Midbrain (tissue), 1 donor: ENCODE data around the gene UBE2F.
"Not testable (repeated sequence)": the region's sequence is repeated elsewhere in the genome, so short reads cannot be mapped to it uniquely, and the experiment has no call there.

Experiments used
- DNase-seq: peaks from one replicate; lab custom pipeline; 2025; lab: John Stamatoyannopoulos, UW

Gene UBE2F

GRCh38 chr2:238045575-238045974 lies 78.8 kb downstream of the UBE2F start:
- no peak for DNase-seq

GRCh38 chr2:238046725-238047270 lies 80.0 kb downstream of the UBE2F start:
- no peak for DNase-seq

- DNase-seq: no peak
Observed at GRCh38 chr2:238053191-238053776, 86.5 kb downstream of the UBE2F start.

- DNase-seq: no peak
Observed at GRCh38 chr2:238055841-238056240, 89.0 kb downstream of the UBE2F start.

GRCh38 chr2:238057696-238058575 lies 91.1 kb downstream of the UBE2F start:
- DNase-seq: not testable (repeated sequence)

GRCh38 chr2:238059505-238059904 lies 92.7 kb downstream of the UBE2F start:
- DNase-seq: no peak

- no peak for DNase-seq
Observed at GRCh38 chr2:238060096-238060541, 93.3 kb downstream of the UBE2F start.

GRCh38 chr2:238060542-238061314 lies 93.9 kb downstream of the UBE2F start, which contains the start of gene SCLY:
Gene SCLY (plus strand): TSS chr2:238061001. CDS start chr2:238061055, 54 bp downstream.
- peak; percentile 99 for DNase-seq

- DNase-seq: no peak
Observed at GRCh38 chr2:238061315-238062202, 94.7 kb downstream of the UBE2F start.

- DNase-seq: no peak
Observed at GRCh38 chr2:238063414-238064189, 96.8 kb downstream of the UBE2F start.

- no peak for DNase-seq
Observed at GRCh38 chr2:238064376-238064775, 97.6 kb downstream of the UBE2F start.

- DNase-seq: no peak
Observed at GRCh38 chr2:238065071-238065846, 98.4 kb downstream of the UBE2F start.

- no peak for DNase-seq
Observed at GRCh38 chr2:238066218-238066617, 99.4 kb downstream of the UBE2F start.

GRCh38 chr2:238066718-238067117 lies 99.9 kb downstream of the UBE2F start:
- not testable (repeated sequence) for DNase-seq

- no peak for DNase-seq
Observed at GRCh38 chr2:238067939-238068338, 101.1 kb downstream of the UBE2F start.

GRCh38 chr2:238069021-238069709 lies 102.4 kb downstream of the UBE2F start:
- no peak for DNase-seq

GRCh38 chr2:238069877-238070276 lies 103.1 kb downstream of the UBE2F start:
- DNase-seq: no peak

- DNase-seq: no peak
Observed at GRCh38 chr2:238075397-238075796, 108.6 kb downstream of the UBE2F start.

GRCh38 chr2:238077292-238077691 lies 110.5 kb downstream of the UBE2F start:
- DNase-seq: no peak
